GM21367 (cell line): Measurements from ENCODE around the gene CDH10.

Experiments used
- ATAC-seq: cut with Tn5 transposase; IDR thresholded peaks from one replicate; pipeline ENCODE4 v1.9.1; 2021; ENCODE audit not compliant: unreplicated experiment

The CDH10 gene

DNA sequence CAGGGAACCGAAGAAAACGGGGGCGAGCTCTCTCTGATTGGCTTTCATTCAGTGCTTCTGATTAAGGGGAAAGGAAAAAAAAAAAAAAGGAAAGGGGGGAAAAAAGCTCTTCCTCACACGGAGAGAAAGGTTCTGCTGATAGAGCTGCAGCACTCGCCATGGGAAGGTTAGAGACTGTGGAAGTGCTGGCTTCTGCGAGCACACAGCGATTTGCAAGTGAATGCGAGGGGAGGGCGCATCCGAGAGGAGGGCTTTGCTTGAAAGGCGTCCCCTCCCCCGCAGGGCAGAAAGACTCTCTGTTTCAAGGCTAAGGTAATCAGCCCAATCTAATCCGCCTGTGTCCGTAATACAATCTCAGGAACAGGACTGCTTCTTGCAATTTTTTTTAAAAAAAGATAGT, at the start of gene CDH10:
CDH10 (minus strand) TSS at position 218 of the 400 bp plus-strand sequence. CDS start 51,488 bp downstream, outside the sequence.
- no peak for ATAC-seq

DNA sequence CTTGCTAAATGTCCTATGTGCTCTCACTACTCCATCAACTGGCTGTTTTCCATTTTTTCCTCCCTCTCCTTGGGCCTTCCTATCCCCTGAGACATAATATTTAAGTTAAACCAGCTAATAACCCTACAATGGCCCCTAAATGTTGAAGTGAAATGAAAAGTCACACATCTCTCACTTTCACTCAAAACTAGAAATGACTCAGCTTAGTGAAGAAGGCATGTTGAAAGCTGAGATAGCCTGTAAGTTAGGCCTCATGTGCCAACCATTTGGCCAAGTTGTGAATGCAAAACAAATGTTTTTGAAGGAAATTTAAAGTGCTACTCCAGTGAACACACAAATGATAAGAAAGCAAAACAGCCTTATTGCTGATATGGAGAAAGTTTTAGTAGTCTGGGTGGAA, 48.8 kb upstream of the CDH10 start:
- ATAC-seq = no peak

DNA sequence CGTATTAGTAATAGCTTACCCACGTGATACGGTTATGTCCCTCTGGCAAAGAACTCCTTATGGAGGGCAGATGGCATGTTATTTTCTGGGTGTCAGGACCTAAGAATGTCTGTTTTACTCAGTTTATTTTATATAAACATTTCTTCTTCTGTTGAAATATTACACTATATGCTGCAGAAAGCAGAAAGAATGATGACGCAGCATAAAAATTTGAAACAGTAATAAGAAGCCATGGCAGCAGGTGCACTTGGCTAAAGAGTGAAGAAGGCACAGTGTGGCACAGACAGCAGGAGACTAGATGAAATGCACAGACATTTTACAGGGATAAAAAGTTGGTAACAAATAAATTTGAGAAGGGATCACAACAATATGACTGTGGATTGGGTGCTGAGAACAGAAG, 46.3 kb upstream of the CDH10 start:
- no peak for ATAC-seq

DNA sequence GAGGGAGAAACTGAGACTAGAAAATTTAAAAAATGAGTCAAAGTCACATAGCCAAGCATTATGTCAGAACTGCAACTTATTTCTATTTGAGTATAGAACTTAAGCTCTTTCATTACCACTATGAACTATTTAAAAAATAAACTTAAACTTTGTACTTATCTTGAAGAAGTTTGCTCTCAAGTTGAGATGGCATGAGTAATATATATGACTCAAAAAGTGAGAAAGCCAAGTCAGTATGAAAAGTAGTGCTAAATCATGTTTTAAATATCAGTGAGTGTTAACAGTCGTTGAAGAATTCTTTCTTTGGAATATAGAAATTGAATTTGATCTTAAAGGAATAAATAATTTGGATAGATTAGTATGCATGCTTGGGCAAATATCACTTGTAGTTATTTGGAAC, 36.3 kb upstream of the CDH10 start:
- ATAC-seq = no peak

DNA sequence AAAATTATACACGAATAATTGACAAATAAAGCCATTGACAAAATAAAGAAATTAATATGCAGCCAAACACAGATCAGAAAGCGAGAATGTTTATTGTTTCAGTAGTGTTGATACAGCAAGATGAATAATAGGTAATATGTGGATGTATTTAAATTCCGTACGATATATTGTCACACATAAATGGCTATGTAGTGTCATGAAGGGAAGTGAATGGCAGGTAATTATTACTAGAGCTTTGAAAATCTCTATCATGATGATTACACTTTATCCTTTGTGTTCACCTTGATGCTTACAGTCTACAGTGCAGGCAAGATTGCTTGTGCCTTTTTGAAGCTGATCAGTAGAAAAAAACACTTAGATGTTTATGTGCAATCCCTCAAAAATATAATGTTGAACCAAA, 23.3 kb upstream of the CDH10 start:
- no peak for ATAC-seq

DNA sequence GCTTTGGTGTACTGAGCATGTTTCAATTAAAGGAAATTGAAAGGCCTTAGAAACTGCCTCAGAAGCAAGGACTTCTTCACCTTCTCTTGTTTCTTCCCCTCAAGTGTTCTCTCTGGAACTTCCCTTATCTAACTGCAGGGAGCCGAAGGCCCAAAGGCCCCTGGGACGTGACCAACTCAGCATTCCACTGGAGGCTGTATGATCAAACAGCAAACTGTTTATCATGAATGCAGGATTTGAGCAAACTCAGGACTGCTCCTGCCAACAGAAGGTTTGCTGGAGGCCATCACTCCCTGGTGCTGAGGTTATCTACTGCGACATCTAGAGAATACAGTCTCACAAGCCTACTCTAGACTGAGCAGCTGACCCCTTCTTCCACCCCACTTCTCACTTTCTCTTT, 4.8 kb upstream of the CDH10 start:
- ATAC-seq = no peak

DNA sequence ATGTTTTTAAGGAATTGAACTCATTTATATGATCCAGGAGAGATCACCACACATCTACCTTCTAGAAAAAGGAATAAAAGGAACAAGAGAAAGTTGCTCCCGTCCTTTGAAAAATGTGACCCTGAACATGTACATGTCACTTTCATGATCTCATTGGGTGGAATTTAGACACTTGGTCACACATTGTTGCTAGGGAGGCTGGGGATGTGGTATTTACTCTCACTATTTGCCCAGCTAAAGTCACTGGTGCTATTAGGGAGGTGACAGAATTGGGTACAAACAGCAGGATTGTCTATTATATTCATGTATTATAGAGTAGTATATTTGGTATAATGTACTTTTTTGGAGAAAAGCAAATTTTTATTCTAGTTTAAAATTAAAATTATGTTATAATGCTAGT, 2.1 kb upstream of the CDH10 start:
- no peak for ATAC-seq

DNA sequence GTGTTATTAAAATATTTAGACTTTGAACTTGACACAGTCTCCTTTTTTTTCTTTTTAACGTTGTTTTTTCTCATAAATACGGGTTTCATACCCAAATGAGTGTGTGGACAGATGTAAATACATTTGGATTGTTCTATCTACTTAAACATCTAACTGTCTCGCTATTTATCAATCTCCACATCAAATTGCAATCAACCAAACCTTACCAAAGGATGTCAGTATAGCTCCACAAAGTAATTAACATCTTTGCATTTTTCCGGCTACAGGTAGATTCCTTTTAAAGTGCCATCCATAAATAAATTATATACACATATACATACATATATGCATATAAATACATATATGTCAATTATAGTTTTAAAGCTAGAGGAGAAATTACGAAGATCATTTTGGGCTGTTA, 705 bp upstream of the CDH10 start:
- no peak for ATAC-seq

DNA sequence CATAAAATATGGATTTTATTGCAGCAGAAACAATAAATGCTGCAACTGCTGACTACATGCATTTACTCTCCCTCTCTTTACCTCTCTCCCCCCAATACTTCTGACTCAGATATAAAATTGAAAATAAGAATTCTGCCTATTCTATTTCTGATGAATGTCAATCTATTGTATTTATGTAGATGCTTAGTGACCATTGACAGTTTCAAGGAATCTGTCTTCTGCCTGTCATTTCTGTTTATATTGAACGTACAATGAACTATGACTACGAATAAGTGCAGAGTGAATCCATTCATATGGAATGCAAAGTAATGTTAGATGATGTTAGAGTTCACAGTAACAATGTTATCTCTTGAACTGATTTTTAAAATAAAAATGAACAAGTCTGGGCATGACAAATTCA, 898 bp downstream of the CDH10 start:
- no peak for ATAC-seq

DNA sequence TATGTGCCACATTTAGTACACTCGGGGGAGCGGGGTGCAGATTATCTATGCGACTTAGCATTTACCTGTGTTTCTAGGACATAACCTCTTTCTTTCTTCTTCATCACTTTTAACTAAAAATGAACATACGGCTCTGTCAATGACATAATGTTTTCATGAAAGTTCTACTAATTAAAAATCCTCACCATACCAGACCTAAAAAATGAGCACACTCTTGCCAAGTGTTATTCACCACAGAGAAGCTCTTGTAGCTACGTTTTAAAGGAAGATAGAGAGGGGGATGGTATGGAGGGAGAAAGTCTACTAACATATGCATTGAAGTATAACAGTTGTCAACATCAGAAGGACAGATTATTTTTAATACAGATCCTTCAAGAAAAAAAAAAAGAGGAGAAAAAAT, 1.6 kb downstream of the CDH10 start:
- no peak for ATAC-seq

DNA sequence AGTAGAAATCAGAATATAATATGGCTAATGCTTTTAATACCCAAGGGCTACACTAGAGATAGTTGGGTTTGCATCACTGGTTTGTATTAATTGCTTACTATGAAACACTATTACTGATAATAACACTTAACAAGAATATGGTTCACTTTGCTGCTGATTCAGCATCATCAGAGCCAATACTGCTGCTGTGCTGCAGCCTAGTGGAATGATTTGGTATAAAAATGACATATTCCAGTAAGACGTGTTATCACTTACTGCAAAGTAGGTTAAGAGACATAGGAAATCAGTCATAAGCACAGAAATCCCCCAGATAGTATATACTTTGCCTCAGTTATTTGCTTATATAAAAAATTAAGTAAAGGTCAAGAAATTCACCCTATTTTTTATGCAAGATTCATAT, 2.8 kb downstream of the CDH10 start:
- ATAC-seq = no peak

DNA sequence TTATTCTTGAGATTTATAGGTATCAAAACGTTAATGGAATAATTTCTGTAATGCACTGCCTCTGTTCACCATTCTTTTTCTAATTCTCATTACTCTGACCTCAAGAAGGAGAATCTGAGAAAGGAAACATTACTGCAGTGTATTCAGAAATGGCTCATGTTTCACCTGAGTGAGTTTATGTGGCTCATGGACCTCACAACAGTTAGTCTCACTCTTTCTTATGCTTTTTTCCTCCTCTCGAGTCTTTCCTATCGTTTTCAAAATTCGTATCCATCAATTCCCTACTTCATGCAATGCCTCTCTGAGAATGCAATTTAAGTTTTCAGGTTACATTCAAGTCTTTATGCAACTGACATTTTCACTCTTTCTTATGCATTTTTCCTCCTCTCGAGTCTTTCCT, 9.6 kb downstream of the CDH10 start:
- no peak for ATAC-seq

DNA sequence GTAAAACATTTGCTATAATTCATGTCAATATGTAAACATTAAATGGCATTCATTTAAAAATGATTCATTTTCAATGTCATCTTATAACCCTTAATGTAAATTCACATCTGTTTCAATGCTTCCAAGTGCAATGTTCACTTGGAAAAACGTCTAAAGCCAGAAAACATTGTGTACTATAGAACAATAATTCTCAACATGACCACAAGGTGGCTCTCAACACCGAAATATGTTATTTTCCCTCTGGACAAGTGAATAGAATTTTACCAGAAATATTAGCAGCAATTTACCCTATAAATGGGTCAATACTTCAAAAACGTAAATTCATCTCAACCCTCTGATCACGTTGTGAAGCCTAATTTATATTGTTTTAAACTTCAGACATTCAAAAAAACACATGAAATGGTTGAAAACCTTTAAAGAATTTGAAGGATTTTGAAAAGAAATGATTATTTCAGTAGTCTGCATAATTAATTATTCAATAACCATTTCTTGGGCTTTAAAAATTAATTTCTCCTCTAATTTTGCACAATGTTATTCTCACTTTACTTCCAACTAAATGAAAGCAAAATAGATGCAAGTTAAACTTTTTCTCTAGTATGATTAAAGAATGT, 11.0 kb downstream of the CDH10 start:
- no peak for ATAC-seq

DNA sequence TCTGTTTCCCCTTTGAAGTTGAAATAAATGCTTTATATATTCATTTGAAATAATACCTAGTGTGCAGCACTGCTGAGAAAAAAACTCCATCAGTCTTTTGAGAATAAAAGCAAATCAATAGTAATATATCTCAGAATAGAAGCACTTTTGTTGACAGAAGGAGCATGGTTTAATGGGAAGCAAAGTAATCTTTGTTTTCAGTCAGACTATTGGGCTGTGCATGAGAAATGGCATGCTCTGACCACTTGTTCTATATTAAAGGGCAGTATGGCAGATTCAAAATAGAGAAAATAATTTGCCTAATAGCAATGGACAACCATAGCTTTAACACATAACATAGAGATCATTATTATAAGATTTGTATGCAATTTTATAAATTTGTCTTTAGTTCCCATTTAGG, 12.4 kb downstream of the CDH10 start:
- ATAC-seq = no peak

DNA sequence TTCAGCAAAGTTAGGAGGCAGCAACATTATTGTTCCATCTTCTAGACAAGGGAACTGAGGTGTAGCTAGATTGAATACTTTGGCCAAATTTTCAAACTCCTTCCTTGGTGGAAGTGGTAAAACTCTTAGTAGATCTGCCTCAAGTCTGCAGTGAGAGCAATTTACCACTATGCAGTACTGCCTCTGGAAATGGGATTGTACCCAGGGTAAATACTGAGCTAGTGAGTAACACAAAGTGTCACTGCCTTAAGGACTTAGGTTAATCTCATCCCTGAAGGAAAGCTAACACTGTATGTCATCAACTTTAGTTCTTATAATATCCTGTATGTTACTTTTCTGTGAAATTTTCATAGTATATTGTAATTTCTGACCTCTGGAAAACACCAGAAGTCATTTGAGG, 13.9 kb downstream of the CDH10 start:
- no peak for ATAC-seq

DNA sequence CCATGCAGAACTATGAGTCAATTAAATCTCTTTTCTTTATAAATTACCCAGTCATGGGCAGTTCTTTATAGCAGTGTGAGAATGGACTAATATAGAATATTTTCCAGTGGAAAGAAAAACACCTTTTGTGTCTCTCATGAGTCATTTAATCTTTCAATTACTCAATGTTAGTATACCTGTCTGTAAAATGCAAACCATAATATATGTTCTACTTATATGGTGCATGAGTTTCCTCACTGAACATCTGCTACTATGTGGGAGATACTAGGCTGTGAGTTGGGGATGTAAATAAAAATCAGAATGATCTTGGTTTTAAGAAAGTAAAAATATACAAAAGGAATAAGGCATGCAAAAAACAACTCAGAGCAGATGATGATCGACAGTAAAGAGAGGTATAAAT, 15.0 kb downstream of the CDH10 start:
- no peak for ATAC-seq

DNA sequence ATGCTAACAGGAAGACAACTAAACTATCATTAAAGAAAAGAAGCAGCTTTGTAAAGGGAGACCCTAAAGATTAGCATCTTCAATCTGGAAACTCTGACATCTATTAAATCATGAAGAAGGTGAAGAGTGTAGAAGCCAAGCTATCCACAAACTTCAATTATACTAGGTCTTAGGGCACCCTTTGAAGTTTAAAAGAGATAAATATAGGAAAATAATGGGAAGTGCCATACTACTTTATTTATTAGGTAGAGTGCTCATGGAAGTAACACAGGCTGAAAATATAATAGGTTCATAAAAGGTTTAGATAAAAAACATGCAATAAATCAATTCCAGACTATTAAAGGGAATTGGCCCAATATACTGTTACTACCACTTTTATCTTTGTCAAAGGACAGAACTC, 19.9 kb downstream of the CDH10 start:
- no peak for ATAC-seq

DNA sequence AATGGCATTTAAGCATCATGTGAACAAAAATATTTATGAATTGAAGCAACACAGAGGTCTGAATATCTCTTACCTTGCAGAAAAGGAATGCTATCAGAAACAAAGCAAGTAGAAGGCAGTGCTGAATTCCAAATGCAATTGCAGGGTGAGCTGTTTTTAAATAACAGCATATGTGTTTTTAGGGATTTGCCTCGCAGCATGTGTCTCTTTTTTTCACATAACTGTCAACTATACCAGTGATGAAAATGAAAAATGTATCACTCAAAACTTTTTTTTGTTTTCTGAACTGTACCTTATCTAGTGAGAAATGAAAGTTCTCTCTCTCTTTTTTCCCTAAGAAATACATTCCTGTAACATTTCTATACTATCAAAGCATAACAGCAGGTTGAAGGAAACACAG, 21.2 kb downstream of the CDH10 start:
- ATAC-seq = no peak

DNA sequence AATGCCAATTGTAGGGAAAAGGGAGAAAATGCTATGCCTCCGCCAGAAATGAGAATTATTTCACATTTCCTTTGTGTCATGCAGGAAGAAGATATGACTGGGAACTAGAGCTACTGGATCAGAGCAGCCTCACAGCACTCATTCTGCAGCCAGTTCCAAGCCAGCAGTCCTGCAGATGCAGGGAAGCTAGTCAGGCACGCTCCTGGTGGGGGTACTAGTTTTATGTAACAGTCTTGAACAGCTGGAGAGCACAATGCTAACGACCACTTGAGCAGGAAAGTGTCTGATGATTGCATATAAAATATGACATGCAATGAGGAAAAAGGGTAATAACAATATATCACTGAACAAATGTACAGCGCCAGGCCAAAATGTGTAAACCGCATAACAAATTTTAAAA, 21.7 kb downstream of the CDH10 start:
- no peak for ATAC-seq

DNA sequence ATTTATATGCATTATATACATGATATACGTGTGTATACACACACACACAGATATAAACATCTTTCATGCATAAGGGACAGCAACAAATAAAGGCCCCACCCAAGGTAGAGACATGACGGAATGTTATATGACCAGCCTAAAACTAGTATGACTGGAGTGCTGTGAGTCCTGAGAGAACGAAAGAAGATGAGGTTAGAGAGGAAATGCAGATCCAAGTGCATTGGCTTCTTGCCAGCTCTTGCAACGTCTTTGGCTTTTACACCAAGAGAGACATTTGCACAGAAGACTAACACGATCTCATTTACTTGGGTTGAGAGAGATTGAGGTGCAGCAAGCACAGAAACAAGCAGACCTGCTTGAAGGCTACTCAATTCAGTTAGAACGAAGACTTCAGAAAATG, 23.0 kb downstream of the CDH10 start:
- no peak for ATAC-seq

DNA sequence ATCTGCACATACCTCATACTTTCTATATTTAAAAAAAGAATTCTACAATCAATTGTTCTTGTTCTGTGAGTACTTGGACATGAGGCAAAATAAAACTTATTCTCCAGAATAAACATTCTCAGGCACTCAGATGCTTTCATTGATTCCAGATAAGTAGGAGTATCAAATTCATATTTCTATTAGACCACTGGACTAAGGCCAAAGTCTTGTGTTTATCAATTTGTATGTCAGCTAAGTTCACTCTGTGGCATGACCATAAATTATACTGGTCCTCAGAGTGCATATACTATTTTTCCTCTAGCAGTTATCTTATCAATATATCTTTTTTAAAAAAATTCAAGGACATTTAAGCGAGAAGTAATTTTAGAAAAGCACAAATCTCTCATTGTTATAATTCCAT, 28.2 kb downstream of the CDH10 start:
- no peak for ATAC-seq

DNA sequence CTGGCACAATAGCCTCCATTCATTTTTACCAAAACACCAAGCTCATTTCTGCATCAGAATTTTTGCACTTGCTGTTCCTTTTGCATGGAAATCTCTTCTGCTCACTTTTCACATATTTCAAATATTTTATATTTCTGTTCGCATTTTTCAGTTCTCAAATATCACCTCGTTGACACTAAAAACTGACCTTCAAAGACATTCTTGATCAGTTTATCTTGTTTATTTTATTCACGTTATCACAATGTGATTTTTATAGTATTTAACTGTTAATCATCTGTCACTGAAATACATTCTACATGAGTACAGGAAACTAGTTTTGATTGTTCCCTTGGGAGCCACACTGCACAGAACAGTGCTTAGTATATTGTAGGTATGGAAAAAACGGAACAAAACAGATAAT, 29.6 kb downstream of the CDH10 start:
- no peak for ATAC-seq

DNA sequence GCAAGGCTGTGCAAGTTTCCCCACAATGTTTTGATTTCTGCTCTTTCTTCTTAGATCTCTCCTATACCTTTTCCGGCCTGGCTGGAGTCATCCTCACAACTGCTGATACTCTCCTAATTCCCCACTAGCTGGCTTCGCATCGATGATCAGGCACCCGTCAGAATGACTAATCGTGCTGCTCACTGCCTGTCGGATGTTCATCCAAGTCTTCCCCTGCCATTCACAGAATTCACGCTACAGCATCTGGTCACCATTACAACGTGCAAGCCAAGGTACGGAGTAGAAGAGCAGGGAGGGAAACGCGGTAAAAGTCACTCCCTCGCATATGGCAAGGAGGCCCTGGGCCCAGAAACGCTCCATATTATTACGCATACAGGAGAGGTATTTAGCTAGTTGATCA, 35.1 kb downstream of the CDH10 start:
- no peak for ATAC-seq

DNA sequence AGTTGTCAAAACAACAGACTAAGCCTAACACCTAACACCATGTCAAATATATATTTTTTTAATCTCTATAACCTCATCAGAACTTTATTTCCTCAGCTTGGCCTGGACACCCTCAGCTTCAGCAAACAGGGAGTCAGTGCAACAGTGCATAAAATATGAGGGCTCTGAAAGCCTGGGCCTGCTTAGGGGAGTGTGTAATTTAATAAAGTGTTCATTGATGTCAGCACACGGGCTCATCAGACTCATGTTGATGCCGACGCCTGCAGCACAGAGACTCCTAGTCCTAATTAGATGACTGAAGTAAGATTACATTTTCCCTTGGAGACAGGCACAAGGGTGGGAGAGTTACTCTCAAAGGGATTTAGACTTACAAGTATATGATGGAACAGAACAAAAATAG, 37.8 kb downstream of the CDH10 start:
- ATAC-seq = no peak
